ENCODE measurements around the gene BACH2.
A peak's percentile ranks its signal among the peaks of the same experiment; 100 is the strongest.

BACH2 gene

DNA sequence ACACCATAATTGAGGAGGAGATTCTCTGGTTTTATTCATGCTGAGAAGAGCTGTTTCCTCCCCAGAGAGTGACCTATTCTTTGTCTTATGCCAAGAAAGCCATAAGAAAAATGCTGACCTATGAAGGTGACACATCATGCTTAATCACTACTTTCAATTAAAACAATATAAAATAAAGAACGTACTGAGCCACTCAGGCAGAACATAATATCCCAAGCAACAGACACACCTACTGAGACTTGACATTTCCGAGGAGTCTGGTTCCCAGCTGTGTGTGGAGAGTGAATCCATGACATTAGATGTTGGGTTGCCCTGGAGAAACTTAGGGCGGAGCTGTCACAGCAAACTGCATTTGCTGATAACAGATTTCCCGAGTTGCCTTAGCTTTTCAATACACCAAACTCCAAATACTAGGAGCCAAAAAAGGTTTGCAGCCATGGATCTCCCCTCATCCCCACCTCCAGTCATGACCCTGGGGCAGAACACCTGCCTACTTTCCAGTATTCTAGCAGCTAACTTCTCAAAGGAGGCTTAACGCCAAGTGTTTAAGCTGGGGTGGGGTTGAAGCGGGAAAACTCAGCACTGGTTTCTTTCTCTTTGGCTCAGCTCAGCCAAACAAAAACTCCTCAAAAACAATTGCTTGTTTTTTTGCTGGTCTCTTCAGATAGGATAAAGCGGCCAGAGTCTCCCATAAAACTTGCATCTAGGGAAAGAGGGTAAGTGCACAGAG, 92.2 kb downstream of the BACH2 start:
- DNase-seq, result no peak

DNA sequence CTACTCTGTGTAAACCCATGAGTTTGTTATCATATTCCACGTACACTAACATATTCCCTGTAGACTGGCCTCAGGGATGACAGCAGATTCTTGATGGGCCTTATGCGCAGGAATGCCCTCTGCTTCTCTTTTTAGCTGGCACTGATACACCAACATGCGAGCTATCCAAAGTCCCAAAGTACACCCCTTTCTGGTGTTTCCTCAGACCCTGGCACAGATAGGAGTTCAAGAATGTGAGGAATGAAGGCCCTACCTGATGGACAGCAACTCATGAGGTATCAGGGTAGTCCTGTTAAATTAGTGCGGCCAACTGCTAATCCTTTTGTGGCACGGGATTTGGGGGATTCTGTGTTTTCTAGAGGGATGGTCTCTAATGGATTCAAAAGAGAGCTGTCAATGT, 93.0 kb downstream of the BACH2 start:
- DNase-seq, result no peak

GRCh38 chr6:90202156-90202555, 94.5 kb downstream of the BACH2 start:
- DNase-seq, result no peak

GRCh38 chr6:90199900-90200299, 96.7 kb downstream of the BACH2 start:
- no peak for DNase-seq

DNA sequence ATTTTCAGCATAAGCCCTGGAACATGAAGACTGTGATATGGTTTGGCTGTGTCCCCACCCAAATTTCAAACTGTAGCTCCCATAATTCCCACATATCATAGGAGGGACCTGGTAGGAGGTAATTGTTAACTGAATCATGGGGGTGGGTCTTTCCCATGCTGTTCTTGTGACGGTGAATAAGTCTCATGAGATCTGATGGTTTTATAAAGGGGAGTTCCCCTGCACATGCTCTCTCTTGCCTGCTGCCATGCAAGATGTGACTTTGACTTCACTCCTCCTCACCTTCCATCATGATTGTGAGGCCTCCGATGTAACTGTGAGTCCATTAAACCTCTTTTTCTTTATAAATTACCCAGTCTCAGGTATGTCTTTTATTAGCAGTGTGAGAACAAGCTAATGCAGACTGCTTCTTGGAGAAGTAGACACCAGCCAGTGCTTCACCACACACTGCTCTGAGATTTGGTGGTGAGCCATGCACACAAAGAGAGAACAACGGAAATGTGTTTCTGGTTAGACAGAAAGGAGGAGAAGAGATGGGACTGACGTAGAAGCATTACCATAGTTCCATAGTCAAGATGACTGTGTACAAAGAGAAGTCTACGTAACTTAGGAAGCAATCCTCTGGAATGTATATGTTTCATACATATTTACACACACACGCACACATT, 97.8 kb downstream of the BACH2 start:
- no peak for DNase-seq

DNA sequence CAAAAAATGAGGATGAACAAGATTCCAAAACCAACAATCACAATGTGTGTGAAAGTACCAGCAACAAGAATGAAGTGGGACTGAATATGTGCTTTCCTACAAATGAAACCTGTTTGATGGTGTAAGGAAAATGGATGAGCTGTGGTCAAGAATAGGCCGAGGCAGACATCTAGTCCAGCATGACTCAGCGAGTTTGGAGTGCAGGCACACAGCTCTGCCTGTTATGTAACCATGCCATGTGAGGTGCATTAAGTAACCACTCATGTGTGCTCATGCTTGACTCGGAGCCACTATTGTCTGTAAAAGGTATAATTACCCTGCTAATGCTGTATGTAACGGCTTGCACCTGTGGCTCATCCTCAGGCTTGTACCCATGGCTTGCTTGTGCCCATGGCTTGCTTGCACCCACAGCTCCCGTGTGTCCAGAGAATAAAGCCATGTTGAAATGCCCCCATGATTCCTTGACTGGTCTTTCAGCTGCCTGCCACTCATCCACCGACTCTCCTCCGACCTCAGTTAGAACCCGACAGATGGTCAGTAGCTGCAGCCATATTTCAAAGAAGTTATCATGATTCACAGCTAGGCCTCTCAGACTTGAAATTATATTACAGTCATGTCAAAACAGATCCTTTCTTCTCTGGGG, 98.7 kb downstream of the BACH2 start:
- peak in 1 of 2 experiments; percentile 23 for DNase-seq

GRCh38 chr6:90195094-90195829, 101.4 kb downstream of the BACH2 start:
- no peak for DNase-seq

GRCh38 chr6:90194371-90194841, 102.2 kb downstream of the BACH2 start:
- no peak for DNase-seq

DNA sequence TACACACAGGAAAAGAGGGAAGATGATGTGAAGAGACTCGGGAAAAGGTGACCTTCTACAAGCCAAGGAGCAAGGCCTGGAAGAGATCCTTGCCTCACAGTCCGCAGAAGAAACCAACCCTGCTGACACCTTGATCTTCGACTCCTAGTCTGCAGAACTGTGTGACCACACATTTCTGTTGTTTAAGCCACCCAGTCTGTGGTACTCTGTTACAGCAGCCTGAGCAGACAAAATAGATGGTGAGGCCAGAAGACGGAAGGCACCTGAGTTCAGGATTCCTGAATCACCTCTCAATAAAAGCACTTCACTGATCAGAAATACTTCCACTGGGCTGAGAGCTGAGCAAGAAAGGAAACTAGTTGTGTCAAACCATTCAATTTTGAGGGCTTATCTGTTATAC, 103.3 kb downstream of the BACH2 start:
- DNase-seq, result no peak

GRCh38 chr6:90192857-90193256, 103.8 kb downstream of the BACH2 start:
- DNase-seq, result no peak

DNA sequence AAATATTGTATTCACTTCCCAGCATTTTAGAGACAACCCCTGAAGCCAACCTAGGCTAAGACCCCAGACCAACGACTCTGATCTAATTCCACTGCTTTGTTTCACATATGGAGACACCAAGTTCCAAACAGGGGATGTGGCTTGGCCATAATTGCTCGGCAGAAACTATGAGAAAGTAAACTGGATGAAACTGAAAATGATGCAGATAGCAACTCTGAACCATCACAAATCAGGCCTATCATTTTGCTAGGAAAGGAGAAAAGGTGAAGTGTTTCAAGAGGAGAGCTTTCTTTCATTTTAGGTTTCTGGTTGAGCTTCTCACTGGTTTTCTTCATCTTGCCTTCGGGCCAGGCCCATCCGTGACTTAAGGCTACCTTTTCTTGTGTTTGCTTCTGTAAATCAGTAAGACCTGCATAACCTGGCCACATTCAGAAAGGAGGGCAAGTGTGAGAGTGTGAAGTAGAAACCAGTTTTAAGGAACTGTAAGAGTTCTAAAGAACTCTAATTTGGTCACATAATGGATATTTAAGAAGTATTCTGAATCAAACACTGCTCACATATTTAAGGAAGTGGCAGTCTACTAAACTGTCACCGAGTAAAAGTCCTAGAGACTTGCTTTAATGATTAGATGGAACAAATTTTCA, 105.8 kb downstream of the BACH2 start:
- DNase-seq, result no peak

DNA sequence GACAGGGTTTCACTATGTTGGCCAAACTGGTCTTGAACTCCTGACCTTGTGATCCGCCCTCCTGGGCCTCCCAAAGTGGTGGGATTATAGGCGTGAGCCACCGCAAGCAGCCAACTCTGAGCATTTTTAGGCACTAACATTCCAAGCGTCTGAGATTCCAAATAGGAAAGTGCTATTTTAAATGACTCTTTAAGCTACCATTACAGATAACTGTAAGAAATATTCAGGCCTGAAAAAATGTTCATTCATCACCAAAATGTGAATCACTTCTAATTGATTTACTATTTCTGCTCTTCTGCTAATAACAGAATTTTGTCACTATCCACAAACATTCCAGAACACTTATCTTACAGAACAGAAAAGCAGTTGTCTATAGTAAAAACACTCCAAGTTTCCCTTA, 106.5 kb downstream of the BACH2 start:
- no peak for DNase-seq

GRCh38 chr6:90187437-90188121, 109.1 kb downstream of the BACH2 start:
- no peak for DNase-seq

DNA sequence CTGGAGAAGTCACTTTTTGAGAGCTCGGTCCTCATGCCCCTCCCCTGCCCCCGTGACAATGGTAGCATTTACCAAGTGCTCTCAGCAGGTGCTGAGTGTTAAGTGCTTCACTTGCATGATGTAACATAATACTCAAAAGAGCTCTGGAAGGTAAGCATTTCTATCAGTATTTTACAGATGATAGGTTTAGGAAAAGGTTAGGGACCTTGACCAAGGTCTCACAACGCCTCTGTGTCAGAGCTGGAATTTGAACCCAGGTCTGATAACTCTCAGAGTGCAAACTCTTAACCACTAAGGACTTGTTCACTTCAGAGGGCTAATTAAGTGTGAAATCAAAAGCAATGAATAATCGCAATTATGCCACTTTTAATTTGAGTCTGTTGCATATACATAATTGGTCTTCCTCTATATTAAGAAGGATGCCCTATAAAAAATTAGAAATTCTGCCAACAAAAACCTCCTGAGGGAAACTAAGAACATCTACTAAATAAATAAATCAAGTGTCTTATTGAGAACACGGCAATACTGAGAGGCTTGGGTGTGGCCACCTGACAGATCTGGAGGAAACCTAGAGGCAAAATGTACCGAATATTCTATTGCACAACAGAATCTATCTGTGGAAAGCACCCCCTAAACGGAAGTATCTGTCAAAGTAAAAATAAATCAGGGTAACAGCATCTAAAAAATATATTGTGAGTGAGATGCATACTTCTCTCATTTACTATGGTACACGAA, 109.8 kb downstream of the BACH2 start:
- DNase-seq, result no peak

GRCh38 chr6:90186026-90186425, 110.6 kb downstream of the BACH2 start:
- no peak for DNase-seq

DNA sequence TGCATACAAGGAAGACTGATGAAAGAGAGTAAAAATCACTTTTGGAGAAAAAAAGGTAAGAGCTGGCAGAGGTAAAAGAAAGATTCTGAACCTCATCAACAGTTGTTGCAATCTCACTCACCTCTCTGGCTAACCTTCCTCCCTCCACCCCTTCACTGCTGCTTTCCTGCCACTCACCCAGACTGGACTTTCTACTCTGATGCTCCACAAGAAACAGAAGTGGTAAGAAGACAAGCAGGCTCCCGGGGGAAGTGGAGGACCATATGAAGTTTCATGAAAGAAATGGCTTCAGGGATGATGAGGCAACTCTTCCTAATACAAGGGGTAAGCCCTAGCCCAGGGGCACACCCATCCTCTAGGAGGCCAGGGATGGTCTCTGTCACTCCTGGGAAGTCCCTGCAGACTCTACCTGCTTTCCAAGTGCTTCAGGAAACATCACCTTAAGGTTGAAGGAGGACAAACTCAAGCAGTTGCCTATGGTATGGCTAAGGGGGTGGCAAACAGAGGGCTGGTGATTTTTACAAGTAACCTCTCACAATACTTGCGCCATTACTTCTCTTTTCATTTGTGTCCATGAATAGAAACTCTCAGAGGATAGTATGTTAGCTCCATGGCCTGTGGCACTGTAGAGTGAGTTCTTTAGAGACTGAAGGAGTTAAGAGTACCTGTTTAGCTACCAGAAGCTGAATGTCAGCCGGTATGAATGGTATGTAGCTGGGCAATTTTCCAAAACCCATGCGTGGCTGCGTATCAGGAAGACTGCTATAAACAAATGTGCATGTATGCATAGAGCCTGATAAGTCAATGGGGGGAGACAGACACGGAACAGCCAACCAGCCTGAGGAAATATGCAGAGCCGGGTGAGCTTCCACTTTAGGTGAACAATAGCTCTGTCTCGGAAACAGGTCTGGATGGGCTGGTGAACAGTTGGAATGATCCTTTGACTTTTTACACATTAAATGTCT, 112.0 kb downstream of the BACH2 start:
- no peak for DNase-seq

DNA sequence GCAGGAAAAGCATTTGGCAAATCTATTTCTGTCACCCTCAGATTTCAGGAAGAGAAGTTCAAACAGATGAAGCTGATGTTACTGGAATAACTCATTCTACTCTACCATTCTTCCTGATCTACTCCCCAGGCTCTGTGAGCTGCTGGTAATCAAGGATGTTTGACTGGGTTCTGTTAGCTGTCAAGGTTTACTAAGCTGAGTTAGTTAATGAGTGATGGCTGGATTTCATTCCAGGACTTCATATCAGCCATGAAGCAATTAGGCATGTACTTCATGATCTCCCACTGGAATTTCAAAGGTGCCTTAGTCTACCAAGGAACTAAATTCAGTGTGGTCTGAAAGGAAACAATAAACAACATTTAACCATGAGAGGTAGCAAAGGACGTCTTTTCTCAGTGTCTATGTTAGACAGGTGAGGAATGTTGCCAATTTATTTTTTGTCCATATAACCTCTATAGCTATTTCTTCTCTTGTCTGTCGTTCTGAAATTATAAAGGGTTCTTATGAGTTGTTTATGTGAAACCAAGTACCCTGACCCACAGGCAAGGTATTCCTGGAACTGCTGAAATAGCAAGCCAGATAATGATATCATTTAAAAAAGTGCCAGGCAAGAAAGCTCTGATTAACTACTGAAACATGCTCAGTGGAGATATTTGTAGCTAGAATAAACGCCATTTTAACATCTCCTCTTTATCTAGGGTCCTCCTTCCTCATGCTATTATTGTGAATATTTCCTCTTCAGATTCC, 112.9 kb downstream of the BACH2 start:
- no peak for DNase-seq

DNA sequence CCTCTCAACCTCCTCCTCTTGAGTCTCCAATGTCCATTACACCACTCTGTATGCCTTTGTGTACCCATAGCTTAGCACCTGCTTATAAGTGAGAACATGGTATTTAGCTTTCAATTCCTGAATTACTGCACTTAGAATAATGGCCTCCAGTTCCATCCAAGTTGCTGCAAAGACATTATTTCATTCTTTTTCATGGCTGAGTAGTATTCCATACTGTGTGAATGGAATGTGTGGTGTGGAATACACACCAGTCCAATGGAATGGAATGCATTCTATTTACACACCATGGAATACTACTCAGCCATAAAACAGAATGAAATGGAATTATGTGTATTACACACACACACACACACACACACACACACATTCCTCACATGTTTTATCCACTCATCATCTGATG, 116.1 kb downstream of the BACH2 start:
- no peak for DNase-seq
